22Rv1 (cell line): ENCODE data around the gene MEGF11.

Source experiments
- H3K27ac ChIP-seq: fragments of 450-650 bp; 2 replicates; pipeline ENCODE4 v1.5.1; 2017
- ZFX ChIP-seq: fragments of 450-650 bp; IDR thresholded peaks from 2 replicates; pipeline ENCODE4 v1.6.1; 2017; ENCODE audit warnings: antibody characterized with exemption, borderline replicate concordance
- TF ChIP-seq, protein P1 (sequence below): fragments of 450-650 bp; IDR thresholded peaks from 2 replicates; pipeline ENCODE4 v1.5.1; 2017; ENCODE audit warnings: mild to moderate bottlenecking

MEGF11 gene

DNA sequence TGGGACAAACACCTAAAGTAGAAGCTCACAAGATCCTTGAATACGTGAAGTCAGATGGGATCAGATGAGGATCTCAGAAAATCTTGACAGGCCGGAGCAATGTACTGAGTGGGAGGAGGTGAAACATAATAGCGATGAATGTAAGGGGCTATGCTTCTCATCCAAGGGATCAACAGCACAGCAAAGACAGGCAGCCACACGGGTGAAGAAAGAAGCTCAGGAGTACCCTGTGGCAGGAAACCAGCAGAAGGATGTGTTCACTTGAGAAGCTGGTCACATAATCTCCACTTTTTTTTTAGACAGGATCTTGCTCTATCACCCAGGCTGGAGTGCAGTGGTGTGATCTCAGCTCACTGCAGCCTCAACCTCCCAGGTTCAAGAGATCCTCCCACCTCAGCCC is 92.4 kb downstream of the MEGF11 start:
- TF ChIP-seq ZFX, result no peak
- TF ChIP-seq, protein P1, sequence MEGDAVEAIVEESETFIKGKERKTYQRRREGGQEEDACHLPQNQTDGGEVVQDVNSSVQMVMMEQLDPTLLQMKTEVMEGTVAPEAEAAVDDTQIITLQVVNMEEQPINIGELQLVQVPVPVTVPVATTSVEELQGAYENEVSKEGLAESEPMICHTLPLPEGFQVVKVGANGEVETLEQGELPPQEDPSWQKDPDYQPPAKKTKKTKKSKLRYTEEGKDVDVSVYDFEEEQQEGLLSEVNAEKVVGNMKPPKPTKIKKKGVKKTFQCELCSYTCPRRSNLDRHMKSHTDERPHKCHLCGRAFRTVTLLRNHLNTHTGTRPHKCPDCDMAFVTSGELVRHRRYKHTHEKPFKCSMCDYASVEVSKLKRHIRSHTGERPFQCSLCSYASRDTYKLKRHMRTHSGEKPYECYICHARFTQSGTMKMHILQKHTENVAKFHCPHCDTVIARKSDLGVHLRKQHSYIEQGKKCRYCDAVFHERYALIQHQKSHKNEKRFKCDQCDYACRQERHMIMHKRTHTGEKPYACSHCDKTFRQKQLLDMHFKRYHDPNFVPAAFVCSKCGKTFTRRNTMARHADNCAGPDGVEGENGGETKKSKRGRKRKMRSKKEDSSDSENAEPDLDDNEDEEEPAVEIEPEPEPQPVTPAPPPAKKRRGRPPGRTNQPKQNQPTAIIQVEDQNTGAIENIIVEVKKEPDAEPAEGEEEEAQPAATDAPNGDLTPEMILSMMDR, result no peak
- H3K27ac ChIP-seq, result no peak overlapping the region

DNA sequence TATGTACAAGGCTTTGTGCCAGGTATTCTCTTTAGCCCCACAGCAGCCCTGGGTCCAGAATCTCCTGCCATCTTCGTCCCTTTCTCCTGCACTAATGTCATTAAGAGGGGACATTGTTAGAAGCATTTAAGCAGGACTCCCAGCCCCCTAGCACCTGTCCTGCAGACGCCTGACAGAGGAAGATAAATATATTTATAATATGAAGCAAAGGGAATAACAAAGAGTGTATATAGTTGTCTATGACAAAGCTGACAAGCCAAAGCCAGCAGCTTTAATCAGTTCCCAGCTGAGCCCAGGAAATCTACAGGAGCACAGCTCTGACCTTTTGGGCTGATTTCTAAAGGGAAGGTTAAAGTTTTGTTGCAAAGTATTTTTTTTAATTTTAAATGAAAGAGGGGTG is 96.0 kb downstream of the MEGF11 start:
- TF ChIP-seq ZFX, result no peak
- TF ChIP-seq, protein P1, result no peak
- no peak overlapping the region for H3K27ac ChIP-seq

DNA sequence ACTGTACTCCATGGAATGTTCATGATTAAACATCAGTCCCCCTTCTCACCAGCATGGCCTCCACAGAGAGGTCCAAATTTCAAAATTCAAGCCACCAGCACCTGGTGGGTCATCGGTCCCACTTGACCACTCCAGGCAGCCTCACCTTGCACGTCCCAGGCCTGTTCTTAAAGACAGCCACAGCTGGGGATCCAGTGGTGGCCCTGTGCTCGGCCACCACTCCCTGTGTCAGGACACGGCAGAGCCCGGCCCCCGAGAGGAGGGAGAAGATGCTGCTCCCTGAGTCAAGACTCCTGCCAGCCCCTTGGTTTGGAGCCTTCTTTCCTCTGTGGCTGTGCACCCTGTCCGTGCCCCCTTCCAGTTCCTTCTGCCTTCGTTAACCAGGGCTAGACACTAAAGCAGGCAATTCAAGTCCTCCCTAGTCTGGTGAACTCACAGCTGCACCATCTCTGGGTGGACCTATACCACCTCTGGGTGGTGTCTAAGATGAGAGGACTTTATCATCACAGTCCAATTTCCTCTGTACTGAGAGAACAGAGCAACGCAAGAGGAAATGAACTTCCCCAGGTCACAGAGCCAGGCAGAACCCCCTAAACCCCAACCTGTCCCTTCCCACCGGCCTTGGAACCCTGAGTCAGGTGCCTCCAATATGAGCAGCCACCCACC is 97.1 kb downstream of the MEGF11 start:
- H3K27ac ChIP-seq, result no peak overlapping the region
- TF ChIP-seq, protein P1, result no peak
- TF ChIP-seq ZFX, result no peak

DNA sequence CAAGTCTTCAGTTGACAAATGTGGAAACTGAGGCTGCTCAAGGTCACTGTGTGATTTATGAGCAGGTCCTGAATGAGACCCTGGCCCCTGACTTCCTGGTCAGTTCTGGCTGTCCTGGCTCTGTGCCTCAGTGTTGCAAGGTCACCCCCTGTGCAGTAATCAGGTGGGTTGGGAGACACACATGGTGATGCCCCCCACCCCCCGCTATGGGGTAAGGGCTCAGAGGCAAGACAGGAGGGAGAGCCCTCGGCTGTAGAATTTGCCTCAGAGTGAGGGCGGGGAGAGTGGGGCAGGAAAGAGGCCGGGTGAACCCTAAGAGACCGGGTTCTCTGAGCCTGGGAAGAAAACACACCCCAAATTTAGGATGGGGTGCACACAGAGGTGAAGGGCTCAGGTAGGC is 98.5 kb downstream of the MEGF11 start:
- TF ChIP-seq, protein P1, result no peak
- no peak for TF ChIP-seq ZFX
- no peak overlapping the region for H3K27ac ChIP-seq

DNA sequence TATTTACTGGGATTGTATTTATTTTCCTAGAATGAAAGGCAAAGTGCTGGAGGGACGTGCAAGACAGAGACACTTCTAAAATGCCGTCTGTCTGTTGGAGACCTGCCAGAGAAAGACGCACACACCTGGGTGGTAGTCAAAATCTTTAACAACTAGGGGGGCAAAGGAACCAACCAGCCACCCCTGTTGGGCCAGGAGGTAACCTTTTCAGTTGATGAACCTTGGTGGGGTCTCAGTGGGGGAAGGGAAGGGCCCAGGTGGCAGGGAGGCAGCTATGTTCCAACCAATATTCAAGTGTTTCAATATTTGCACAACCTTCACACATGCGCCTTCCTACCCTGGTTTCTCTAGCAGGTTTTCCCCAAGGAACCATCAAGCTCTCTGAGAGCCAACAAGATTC is 99.0 kb downstream of the MEGF11 start:
- no peak overlapping the region for H3K27ac ChIP-seq
- TF ChIP-seq ZFX, result no peak
- TF ChIP-seq, protein P1, result no peak

DNA sequence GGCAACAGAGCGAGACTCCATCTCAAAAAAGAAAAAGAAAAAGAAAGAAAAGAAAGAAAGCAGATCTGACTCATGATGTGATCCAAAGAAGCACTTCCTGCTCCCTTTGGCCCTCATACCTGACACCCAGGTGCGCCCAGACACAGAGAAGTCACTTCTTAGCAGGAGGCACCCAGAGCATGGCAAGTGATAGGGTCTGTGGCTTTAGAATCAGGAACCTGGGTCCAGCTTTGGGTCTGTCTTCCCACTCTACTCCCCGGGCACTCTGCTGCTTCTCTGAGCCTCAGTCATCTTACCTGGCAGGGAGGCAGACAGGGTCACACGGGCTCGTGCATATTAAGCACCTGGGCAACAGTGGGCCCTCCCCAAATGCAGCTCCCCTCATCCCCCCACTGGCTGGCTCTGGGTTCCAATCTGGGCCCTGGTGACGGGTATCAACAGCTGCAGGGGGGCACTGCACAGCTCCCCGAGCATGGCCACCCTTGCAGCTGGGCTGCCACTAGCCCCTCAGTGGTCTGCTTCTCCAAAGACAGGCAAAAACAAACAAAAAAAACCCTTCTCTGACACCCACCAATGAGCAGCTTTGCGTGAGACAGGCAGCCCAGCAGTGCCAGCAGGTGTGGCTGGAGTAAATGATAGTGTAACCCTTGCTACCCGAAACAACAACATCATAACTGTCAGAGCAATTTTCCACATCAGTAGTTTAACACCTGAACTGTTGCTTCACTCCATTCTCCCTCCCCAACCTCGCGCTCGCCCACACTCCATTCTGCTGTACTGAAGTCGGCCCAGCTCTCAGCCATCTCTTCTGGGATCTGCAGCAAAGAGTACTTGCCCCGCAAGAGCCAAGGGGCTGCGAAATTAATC is 99.8 kb downstream of the MEGF11 start:
- H3K27ac ChIP-seq, result no peak overlapping the region
- TF ChIP-seq ZFX, result no peak
- TF ChIP-seq, protein P1, result no peak

DNA sequence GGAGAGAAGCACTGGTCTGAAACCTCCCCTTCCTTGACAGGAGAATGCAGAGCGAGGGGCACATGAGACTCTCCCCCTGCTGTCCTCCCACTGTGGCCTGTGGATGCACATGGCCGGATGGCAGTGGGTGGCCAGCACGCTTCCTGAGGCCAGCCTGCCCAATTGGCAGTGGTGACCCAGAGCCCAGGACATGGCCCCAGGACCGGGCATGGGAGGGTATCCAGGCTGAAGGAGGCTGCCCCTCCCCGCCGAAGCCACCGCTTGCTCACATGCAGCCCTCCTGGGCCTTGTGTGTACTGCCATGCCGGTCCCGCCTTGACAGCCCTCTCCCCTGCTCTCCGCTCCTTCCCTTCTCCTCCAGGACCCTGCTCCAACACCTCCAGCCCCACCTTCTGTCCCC is 100.9 kb downstream of the MEGF11 start:
- TF ChIP-seq, protein P1, result no peak
- TF ChIP-seq ZFX, result no peak
- no peak overlapping the region for H3K27ac ChIP-seq
